K562 (cell line): ENCODE measurements around the gene CLCN4. TPM values are rescaled to one million over a fixed set of nuclear protein-coding genes. Genes with fewer than 3 reads are reported as not detected.

Experiments
- ATAC-seq: fragments of 200-7000 bp; cut with Tn5 transposase; 3 replicates; pipeline ENCODE4 v1.9.1; 2020; ENCODE audit warnings: moderate library complexity
- BruUV-seq: library from RNA; stranded (reverse); fragments of 400-500 nt; replicated peaks from 2 replicates; lab custom pipeline; 2021; lab: Mats Ljungman, UMichigan
- CTCF ChIA-PET: fragments of 300-600 bp; formaldehyde crosslinking; extraction: SDS; loops from one replicate; lab custom pipeline; 2021; ENCODE audit warnings: low intra/inter-chr PET ratio; lab: Yijun Ruan, JAX
- POLR2A ChIA-PET: fragments of 300-600, 350-650 bp; sonication (Branson Sonifier 250); formaldehyde crosslinking; extraction: SDS; loops from one replicate; lab custom pipeline; 2021; ENCODE audit warnings: antibody characterized with exemption, inconsistent platforms; lab: Yijun Ruan, JAX
- DNase-seq, 4 experiments: peaks; one replicate each; pipeline versions ENCODE4 v3.0.0 to v3.0.0-alpha.2; 2011 to 2018; ENCODE audit warnings: low spot score in 3 of 4, mixed read lengths in 3 of 4; ENCODE audit errors: extremely low read depth in 1 of 4
- FAIRE-seq: peaks from 2 replicates; lab custom pipeline; 2011; peaks lifted over from hg19 to GRCh38; lab: Jason Lieb, UNC
- H2AFZ ChIP-seq: 2 replicates; pipeline ENCODE4 v1.6.0; 2011; ENCODE audit warnings: low read depth, low read length, control low read depth, inconsistent platforms
- H3K27ac ChIP-seq: fragments of 200-600 bp; 3 replicates; pipeline ENCODE4 v1.8.0; 2011; ENCODE audit warnings: low read depth, mild to moderate bottlenecking, control low read depth, inconsistent platforms, low read length, moderate library complexity, mixed read lengths; ENCODE audit errors: extremely low read depth
- H3K27me3 ChIP-seq, 2 experiments: fragments of 300-600 bp in 1 of 2; 2 replicates in 1 of 2; 3 replicates in 1 of 2; pipeline versions ENCODE4 v1.6.0 to v1.8.0; 2011; ENCODE audit warnings: inconsistent platforms in 2 of 2, low read length in 2 of 2, mild to moderate bottlenecking in 1 of 2, mixed read lengths in 1 of 2, moderate library complexity in 1 of 2; ENCODE audit not compliant: control insufficient read depth in 2 of 2, insufficient read depth in 2 of 2
- H3K36me3 ChIP-seq: fragments of 300-600 bp; 3 replicates; pipeline ENCODE4 v1.8.0; 2011; ENCODE audit warnings: mild to moderate bottlenecking, low read length, inconsistent platforms; ENCODE audit not compliant: control insufficient read depth, insufficient read depth
- H3K4me1 ChIP-seq, 2 experiments: fragments of 200-600 bp in 1 of 2; replicated peaks in 1 of 2; 2 replicates in 1 of 2; 3 replicates in 1 of 2; pipeline versions ENCODE4 v1.5.1 to v1.8.0; 2011; ENCODE audit warnings: inconsistent platforms in 2 of 2, low read length in 2 of 2, mild to moderate bottlenecking in 1 of 2, mixed read lengths in 1 of 2, moderate library complexity in 1 of 2; ENCODE audit not compliant: control insufficient read depth in 2 of 2, insufficient read depth in 2 of 2
- H3K4me2 ChIP-seq: 2 replicates; pipeline ENCODE4 v1.6.1; 2011; ENCODE audit warnings: low read length, control low read depth, inconsistent platforms, mixed read lengths; ENCODE audit not compliant: insufficient read depth
- H3K4me3 ChIP-seq: fragments of 200-600 bp; sonication (generic), shearing (Covaris generic); 2 replicates; pipeline ENCODE4 v1.5.1; 2016; ENCODE audit warnings: control low read depth, inconsistent platforms
- H3K79me2 ChIP-seq: fragments of 200-600 bp; 3 replicates; pipeline ENCODE4 v1.8.0; 2011; ENCODE audit warnings: low read length, inconsistent platforms; ENCODE audit not compliant: control insufficient read depth, insufficient read depth
- H3K9ac ChIP-seq, 2 experiments: 2 replicates each; pipeline versions ENCODE4 v1.6.0 to v1.6.1; 2011; ENCODE audit warnings: low read depth in 2 of 2, low read length in 2 of 2, control low read depth in 1 of 2, inconsistent platforms in 1 of 2, mild to moderate bottlenecking in 1 of 2, mixed read lengths in 1 of 2; ENCODE audit not compliant: insufficient read depth in 1 of 2
- H3K9me1 ChIP-seq: one replicate; pipeline ENCODE4 v1.6.0; 2011; ENCODE audit warnings: inconsistent platforms, mild to moderate bottlenecking, low read length, moderate library complexity; ENCODE audit not compliant: control insufficient read depth, insufficient read depth
- H3K9me3 ChIP-seq: replicated peaks from 2 replicates; pipeline ENCODE4 v1.5.1; 2011; ENCODE audit warnings: low read depth, low read length, inconsistent platforms; ENCODE audit not compliant: control insufficient read depth, insufficient read depth
- H4K20me1 ChIP-seq: replicated peaks from 2 replicates; pipeline ENCODE4 v1.6.1; 2011; ENCODE audit warnings: low read length, inconsistent platforms, mixed read lengths; ENCODE audit not compliant: control insufficient read depth, insufficient read depth
- BCL6 ChIP-seq: fragments of 250-450 bp; sonication (Bioruptor Pico); IDR thresholded peaks from 2 replicates; pipeline ENCODE4 v1.4.0; 2020
- EP400 ChIP-seq: fragments of 450-650 bp; IDR thresholded peaks from 2 replicates; pipeline ENCODE4 v1.6.1; 2017; ENCODE audit warnings: antibody characterized with exemption, mild to moderate bottlenecking, moderate library complexity
- ERF ChIP-seq: fragments of 450-650 bp; formaldehyde crosslinking; IDR thresholded peaks from 2 replicates; pipeline ENCODE4 v1.4.0; 2020; ENCODE audit warnings: mild to moderate bottlenecking, mixed read lengths
- HNRNPUL1 ChIP-seq: fragments of 200-400 bp; formaldehyde crosslinking; IDR thresholded peaks from 2 replicates; pipeline ENCODE4 v1.6.1; 2017; ENCODE audit warnings: low read length
- KLF6 ChIP-seq: fragments of 250-450 bp; sonication (Bioruptor Pico); IDR thresholded peaks from 2 replicates; pipeline ENCODE4 v1.4.0; 2020; ENCODE audit warnings: mild to moderate bottlenecking, moderate library complexity, borderline replicate concordance
- NCOA4 ChIP-seq: fragments of 450-650 bp; IDR thresholded peaks from 2 replicates; pipeline ENCODE4 v1.6.1; 2018; ENCODE audit warnings: mild to moderate bottlenecking; ENCODE audit not compliant: partially characterized antibody
- NFE2L1 ChIP-seq: fragments of 450-650 bp; IDR thresholded peaks from 2 replicates; pipeline ENCODE4 v1.6.1; 2016; ENCODE audit warnings: missing genetic modification characterization, low read depth, mild to moderate bottlenecking, missing compliant biosample characterization, moderate library complexity, borderline replicate concordance
- NR2C2 ChIP-seq, 2 experiments: fragments of 200-800 bp in 1 of 2; sonication (Bioruptor generic) in 1 of 2; sonication (generic) in 1 of 2; formaldehyde crosslinking in 1 of 2; IDR thresholded peaks; 2 replicates each; pipeline versions ENCODE4 v1.6.1 to v1.8.0; 2016 to 2022; ENCODE audit warnings: mild to moderate bottlenecking in 1 of 2, missing compliant biosample characterization in 1 of 2, missing genetic modification characterization in 1 of 2, missing genetic modification reagents in 1 of 2
- PHB2 ChIP-seq: fragments of 450-650 bp; IDR thresholded peaks from 2 replicates; pipeline ENCODE4 v1.6.1; 2017; ENCODE audit warnings: low read depth
- RBM15 ChIP-seq: fragments of 200-400 bp; formaldehyde crosslinking; IDR thresholded peaks from 2 replicates; pipeline ENCODE4 v1.6.1; 2018; ENCODE audit warnings: mild to moderate bottlenecking, low read length, moderate library complexity; ENCODE audit not compliant: insufficient read depth
- SRSF1 ChIP-seq: fragments of 200-400 bp; formaldehyde crosslinking; IDR thresholded peaks from 2 replicates; pipeline ENCODE4 v1.6.1; 2017; ENCODE audit warnings: mild to moderate bottlenecking, low read depth, low read length, moderate library complexity
- TEAD1 ChIP-seq, 2 experiments: fragments of 450-650 bp in 1 of 2; sonication (generic) in 1 of 2; formaldehyde crosslinking; IDR thresholded peaks; 2 replicates each; pipeline versions ENCODE4 v1.4.0 to v1.8.0; 2020 to 2022; ENCODE audit warnings: mild to moderate bottlenecking in 2 of 2, missing genetic modification reagents in 1 of 2
- ZNF57 ChIP-seq: fragments of 450-650 bp; formaldehyde crosslinking; IDR thresholded peaks from 2 replicates; pipeline ENCODE4 v1.4.0; 2020; ENCODE audit warnings: mild to moderate bottlenecking, moderate library complexity
- ZNF764 ChIP-seq: fragments of 250-450 bp; sonication (Bioruptor Pico); IDR thresholded peaks from 2 replicates; pipeline ENCODE4 v1.4.0; 2020; ENCODE audit warnings: low read depth, mild to moderate bottlenecking, moderate library complexity
- WGBS: fragments of 100-300 bp; shearing (Covaris generic); methylation state at CpG from one replicate; pipeline ENCODE4 v1.1.6; 2016; ENCODE audit warnings: low coverage, mixed read lengths; ENCODE audit not compliant: insufficient coverage; ENCODE audit errors: missing lambda C conversion rate; 5-methylcytosine and 5-hydroxymethylcytosine counted together
- in situ Hi-C: fragments of 300-500 bp; cut with MboI; formaldehyde crosslinking; loops from 4 replicates; pipeline ENCODE4 v1.15.0; 2018; ENCODE audit warnings: inconsistent platforms, mixed read lengths
- intact Hi-C: fragments of 100-400 bp; cut with micrococcal nuclease; formaldehyde crosslinking; loops from 2 replicates; pipeline ENCODE4 v1.14.2; 2022
- polyA plus RNA-seq, 8 experiments: library from polyadenylated mRNA; depleted of rRNA in 4 of 8; stranded (reverse) in 5 of 8; unstranded in 3 of 8; fragments of >200 nt; fragmentation: Nextera tagmentation in 2 of 8; fragmentation: Illumina TruSeq in 1 of 8; extraction: Ambion mirVana in 2 of 8; extraction: Trizol in 1 of 8; gene quantifications; 2 replicates each; pipeline versions ENCODE4 v1.2.1 to v1.2.3, GENCODE V29; 2011 to 2014; ENCODE audit warnings: inconsistent platforms in 1 of 8, missing spikeins in 1 of 8
- total RNA-seq, 7 experiments: library from RNA; depleted of rRNA in 6 of 7; stranded (reverse); fragments of >200 nt in 6 of 7; fragmentation: Illumina TruSeq in 2 of 7; extraction: Trizol in 2 of 7; gene quantifications; 2 replicates each; pipeline versions ENCODE4 v1.2.1 to v1.2.3, GENCODE V29; 2011 to 2021; ENCODE audit warnings: low replicate concordance in 1 of 7
- TF ChIP-seq, protein P1 (sequence below): fragments of 450-650 bp; conservative IDR thresholded peaks from 2 replicates; pipeline ENCODE4 v1.6.1; 2016; ENCODE audit warnings: missing genetic modification characterization, low read depth, mild to moderate bottlenecking, missing compliant biosample characterization, moderate library complexity
- TF ChIP-seq, protein P2 (sequence below): sonication (generic); formaldehyde crosslinking; IDR thresholded peaks from 2 replicates; pipeline ENCODE4 v1.8.0; 2022; ENCODE audit warnings: mild to moderate bottlenecking, missing genetic modification reagents
- TF ChIP-seq, protein P3 (sequence below): fragments of 250-450 bp; sonication (Bioruptor Pico); IDR thresholded peaks from 2 replicates; pipeline ENCODE4 v1.8.0; 2021; ENCODE audit warnings: moderate library complexity, mild to moderate bottlenecking, inconsistent platforms

The CLCN4 gene
- total and polyA plus RNA-seq, 9 of the 15 experiments (the other 6 are each of a cell fraction or from before 2014, with no cell fraction given), result 0.03 to 0.24 (median 0.10) TPM; not detected in 1

DNA sequence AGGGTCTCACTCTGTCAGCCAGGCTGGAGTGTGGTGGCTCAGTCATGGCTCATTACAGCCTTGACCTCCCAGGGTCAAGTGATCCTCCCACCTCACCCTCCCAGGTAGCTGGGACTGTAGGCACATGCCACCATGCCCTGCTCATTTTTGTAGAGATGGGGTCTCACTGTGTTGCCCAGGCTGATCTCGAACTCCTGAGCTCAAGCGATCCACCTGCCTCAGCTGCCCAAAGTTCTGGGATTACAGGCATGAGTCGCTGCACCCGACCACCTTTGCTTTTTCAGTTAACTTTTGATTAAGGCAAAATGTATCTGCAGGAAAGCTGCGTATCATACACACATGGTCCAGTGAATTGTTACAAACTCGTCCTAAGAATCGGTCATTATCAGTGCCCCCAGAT, 16.5 kb upstream of the CLCN4 start:
- Histone ChIP-seq H3K4me1 (peaks cover 0 to 14% of the 10 kb centered on the region in 2 experiments; a peak in 3 of 5 replicates), H3K36me3 (no peaks in the 10 kb centered on the region), H3K27ac (no peak overlapping the region), H3K9ac (no peak overlapping the region), H3K4me3 (no peak overlapping the region), H3K79me2 (no peaks in the 10 kb centered on the region), H3K9me3 (no peaks in the 10 kb centered on the region), H3K4me2 (no peak overlapping the region), H4K20me1 (no peaks in the 10 kb centered on the region), H3K9me1 (no peaks in the 10 kb centered on the region), H3K27me3 (no peaks in the 10 kb centered on the region), H2AFZ (no peak overlapping the region)
- ChIA-PET CTCF (no interaction called here), POLR2A (no interaction called here)
- intact Hi-C loops (no loop called here), in situ Hi-C loops (no loop called here)
- BruUV-seq, result no TSS peak
- WGBS, result 38% methylated on average over 7 of the region's 7 CpGs
- ATAC-seq (no peak), DNase-seq (no peak), FAIRE-seq (no peak)
- TF ChIP-seq HNRNPUL1 (no peak), TEAD1 (CRISPR knock-in tag; IDR thresholded peaks at IDR 0.05) (no peak), ZNF57 (CRISPR knock-in tag) (no peak), ERF (CRISPR knock-in tag) (no peak), NCOA4 (no peak), PHB2 (no peak), SRSF1 (no peak), EP400 (no peak), BCL6 (CRISPR knock-in tag) (no peak), ZNF764 (CRISPR knock-in tag) (no peak), NR2C2 (CRISPR knock-in tag; IDR thresholded peaks at IDR 0.05) (no peak), NR2C2 (tag; IDR thresholded peaks at IDR 0.05) (no peak), RBM15 (no peak), KLF6 (CRISPR knock-in tag) (no peak), NFE2L1 (tag) (no peak)
- TF ChIP-seq, protein P1, sequence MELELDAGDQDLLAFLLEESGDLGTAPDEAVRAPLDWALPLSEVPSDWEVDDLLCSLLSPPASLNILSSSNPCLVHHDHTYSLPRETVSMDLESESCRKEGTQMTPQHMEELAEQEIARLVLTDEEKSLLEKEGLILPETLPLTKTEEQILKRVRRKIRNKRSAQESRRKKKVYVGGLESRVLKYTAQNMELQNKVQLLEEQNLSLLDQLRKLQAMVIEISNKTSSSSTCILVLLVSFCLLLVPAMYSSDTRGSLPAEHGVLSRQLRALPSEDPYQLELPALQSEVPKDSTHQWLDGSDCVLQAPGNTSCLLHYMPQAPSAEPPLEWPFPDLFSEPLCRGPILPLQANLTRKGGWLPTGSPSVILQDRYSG (tag), result no peak
- TF ChIP-seq, protein P2, sequence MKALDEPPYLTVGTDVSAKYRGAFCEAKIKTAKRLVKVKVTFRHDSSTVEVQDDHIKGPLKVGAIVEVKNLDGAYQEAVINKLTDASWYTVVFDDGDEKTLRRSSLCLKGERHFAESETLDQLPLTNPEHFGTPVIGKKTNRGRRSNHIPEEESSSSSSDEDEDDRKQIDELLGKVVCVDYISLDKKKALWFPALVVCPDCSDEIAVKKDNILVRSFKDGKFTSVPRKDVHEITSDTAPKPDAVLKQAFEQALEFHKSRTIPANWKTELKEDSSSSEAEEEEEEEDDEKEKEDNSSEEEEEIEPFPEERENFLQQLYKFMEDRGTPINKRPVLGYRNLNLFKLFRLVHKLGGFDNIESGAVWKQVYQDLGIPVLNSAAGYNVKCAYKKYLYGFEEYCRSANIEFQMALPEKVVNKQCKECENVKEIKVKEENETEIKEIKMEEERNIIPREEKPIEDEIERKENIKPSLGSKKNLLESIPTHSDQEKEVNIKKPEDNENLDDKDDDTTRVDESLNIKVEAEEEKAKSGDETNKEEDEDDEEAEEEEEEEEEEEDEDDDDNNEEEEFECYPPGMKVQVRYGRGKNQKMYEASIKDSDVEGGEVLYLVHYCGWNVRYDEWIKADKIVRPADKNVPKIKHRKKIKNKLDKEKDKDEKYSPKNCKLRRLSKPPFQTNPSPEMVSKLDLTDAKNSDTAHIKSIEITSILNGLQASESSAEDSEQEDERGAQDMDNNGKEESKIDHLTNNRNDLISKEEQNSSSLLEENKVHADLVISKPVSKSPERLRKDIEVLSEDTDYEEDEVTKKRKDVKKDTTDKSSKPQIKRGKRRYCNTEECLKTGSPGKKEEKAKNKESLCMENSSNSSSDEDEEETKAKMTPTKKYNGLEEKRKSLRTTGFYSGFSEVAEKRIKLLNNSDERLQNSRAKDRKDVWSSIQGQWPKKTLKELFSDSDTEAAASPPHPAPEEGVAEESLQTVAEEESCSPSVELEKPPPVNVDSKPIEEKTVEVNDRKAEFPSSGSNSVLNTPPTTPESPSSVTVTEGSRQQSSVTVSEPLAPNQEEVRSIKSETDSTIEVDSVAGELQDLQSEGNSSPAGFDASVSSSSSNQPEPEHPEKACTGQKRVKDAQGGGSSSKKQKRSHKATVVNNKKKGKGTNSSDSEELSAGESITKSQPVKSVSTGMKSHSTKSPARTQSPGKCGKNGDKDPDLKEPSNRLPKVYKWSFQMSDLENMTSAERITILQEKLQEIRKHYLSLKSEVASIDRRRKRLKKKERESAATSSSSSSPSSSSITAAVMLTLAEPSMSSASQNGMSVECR (CRISPR knock-in tag), result no peak
- TF ChIP-seq, protein P3, sequence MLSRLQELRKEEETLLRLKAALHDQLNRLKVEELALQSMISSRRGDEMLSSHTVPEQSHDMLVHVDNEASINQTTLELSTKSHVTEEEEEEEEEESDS, result no peak
